Measurements from ENCODE around the gene KBTBD6.
"Not testable (repeated sequence)": the region's sequence is repeated elsewhere in the genome, so short reads cannot be mapped to it uniquely, and the experiment has no call there.

KBTBD6 gene

DNA sequence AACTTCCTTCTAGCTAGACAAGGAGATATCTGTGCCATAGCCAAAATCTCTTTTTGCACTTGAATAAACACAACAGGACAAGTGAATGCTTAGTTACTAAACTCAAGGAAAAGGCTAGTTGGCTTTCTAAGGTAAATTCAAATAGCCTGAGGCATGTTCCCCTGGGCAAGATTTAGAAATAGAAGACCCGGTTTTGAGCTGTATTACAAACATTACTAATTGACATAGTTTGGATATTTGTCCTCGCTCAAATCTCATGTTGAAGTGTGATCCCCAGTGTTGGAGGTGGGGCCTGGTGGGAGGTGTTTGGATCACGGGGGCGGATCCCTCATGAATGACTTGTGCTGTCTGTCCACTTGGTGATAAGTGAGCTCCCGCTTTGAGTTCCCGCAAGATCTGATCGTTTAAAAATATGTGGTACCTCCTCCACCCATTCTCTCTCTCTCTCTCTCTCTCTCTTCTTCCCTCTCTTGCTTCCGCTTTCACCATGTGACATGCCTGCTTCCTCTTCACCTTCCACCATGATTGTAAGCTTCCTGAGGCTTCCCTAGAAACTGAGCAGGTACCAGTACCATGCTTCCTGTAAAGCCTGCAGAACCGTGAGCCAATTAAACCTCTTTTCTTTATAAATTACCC is 3.9 kb upstream of the KBTBD6 start:
- no peak for DNase-seq

DNA sequence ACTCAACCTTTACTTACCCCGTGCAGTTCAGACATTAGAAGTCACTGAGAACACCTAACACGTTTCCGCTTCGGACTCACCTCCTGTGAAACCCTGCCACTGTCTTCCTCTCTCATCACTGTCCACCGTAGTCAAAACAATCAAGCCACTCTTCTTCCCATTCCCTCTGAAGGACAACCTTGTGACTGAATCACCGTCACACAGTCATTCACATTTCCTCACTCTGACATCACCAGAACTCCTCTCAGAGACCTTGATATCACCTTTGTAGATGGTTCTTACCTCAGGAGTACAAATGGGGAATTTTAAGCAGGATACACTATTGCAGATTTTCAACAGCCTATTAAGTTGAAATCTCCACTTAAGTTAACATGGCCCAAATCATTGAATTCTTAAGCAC is 1.3 kb upstream of the KBTBD6 start:
- DNase-seq: no peak

DNA sequence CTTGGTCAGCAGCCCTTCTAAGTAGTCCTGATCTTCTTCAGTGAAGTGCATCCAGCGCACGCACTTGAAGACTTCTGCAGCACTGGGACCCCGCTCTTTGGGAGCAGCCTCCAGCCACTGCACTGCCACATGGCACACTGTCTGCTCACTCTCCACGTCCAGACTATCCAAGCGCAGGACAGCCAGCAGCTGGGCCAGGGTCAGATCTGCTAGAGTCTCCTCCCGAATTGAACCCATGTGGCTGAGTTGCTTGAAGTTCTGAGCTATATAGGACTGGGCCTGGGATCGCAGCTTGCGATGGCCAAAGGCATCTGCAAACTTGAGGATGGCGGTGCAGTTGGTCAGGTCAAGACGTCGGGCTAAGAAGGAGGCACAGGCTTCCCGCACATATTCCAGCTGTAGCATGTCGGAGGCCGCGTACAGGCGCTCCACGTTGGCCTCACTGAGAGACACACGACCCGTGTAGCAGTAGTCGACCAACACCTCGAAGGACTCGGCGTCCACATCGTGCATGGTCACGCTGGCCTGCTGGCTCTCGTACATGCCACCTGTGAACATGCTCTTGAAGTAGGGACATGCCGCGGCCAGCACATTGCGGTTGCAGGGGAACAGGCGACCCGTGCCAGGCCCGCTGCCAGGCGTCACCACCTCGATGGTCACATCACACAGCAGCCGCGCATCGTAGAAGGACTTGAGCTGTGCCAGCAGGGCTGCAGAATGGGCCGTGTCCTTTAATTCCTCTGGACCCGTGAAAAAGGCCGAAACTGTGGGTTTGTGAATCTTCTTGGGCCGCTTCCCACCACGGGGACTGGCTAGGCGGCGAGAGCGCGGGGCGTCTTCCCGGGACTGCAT is 716 bp downstream of the KBTBD6 start:
- not testable (repeated sequence) for DNase-seq

GRCh38 chr13:41131189-41131588 is 1.4 kb downstream of the KBTBD6 start:
- not testable (repeated sequence) for DNase-seq

GRCh38 chr13:41130356-41130755 is 2.2 kb downstream of the KBTBD6 start:
- DNase-seq: no peak

DNA sequence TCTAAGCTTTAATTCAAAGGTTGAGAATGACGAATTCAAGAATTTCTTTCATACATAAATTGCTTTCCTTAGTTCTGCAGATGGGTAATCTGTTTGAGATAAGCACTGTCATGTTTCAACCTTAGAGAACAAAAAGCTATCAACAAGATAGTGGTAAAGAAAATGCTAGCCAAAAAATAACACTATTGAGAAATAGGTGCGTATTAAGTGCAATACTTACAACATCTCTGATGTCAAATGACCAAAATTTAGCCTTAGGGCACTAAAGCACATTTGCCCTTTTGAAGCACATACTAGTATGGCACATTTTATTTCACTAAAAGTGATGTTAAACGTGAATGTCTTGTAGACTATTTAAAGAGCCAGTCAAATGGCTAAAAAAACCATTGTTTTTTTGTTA is 4.9 kb downstream of the KBTBD6 start:
- DNase-seq: no peak

DNA sequence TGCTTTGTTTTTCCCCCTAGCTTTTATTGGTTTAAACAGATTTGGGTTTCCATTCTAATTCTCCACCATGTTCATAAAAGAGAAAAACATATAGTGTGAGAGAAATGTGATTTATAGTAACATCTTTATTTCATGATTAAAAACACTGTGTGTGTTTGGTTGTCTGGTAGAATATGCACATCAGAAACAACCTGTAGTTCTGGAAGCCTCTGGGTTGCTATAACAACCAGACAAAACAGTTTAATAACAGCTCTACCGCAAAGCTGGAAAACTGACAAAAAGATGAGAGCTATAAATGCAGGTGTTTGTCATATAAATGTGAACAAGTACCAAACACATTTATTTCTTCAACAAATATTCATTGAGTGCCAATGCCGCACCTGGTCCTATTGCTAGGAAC is 9.8 kb downstream of the KBTBD6 start:
- DNase-seq: no peak

DNA sequence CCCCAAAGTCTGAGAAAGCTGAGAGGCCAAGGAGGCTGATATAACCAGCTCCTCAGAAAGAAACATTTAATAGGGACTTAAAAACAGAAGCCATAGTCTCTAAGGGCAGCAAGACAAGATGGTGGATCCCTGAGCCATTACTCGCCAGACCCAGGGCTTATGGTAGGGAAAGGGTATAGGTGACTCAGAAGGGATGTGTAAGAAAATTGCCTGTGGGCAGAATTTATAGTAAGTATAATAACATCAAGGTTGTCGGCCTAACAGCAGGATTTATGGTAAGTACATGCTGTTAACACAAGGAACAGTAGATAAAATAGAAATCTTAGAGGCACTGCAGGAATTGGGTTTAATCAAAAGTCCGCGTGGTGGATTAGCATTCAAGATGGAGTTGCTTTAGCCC is 14.7 kb downstream of the KBTBD6 start:
- DNase-seq: no peak

DNA sequence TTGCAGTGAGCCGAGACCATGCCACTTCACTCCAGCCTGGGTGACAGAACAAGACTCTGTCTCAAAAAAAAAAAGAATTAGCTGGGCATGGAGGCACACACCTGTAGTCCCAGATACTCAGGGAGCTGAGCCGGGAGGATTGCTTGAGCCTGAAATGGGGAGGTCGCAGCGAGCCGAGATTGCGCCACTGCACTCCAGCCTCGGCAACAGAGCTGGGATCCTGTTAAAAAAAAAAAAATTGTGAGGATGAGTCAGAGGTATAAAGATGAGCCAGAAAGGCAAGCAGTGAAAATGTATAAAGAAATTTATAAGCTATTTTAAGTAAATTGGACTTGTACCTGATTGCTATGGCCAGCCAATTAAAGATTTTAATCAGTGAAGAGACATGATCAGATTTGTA is 21.1 kb downstream of the KBTBD6 start:
- DNase-seq: no peak

DNA sequence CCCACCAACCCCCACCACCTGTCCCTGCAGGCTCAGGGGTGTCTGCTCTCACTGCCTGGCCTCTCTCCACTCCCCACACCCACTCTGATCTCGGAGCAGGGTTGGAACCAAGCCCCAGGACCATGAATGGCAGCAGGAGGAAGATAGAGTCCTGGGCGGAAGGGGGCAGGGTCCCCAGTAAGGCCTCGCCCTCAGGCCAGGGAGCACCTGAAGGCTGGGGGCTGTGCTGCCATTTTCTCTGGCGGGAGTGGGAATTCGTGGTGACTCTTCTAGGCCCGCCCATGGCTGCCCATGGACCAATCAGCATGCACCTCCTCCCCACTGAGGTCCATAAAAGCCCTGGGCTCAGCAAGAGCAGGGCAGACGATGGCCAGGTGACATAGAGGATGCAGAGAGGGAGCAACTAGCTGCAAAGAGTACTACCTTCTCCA is 25.0 kb downstream of the KBTBD6 start:
- no peak for DNase-seq

DNA sequence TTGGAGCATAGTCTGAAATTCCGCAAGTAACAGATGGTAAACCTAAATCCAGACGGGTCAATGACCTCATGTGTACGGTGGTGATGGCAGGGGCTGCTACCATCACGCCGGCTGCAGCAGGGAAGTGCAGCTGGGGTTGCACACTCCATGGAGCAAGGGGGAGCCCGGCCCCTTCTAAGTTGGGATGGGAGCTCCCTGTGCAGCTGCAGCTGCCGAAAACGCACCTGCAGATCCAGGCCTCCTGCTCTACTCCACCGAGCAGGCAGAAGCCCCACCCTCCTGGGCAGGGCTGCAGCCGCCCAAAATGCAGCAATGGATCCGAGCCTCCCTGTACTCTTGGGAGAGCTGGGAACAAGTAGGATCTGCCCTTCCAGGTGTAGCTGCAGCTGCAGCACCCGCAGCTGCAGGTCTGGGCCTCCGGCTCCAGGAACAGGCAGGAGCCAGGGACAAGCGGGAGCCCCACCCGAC is 25.5 kb downstream of the KBTBD6 start:
- DNase-seq: no peak

DNA sequence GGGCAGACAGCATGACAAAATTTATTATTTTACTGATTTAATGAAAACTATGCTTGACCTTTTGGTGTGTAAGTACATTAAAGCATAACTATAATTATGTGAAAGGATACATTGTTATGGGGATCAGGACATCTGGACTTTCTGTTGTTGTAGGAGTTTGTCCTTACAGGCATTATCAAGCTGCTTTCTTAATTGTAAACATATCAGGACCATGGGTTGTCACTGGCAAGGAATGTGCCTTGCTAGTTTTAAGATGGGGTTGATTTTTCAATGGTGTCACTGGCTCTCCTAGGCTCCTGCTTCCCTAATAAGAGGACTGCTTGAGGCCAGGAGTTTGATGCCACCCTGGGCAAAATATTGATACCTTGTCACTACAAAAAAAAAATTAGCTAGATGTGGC is 32.6 kb downstream of the KBTBD6 start:
- no peak for DNase-seq

GRCh38 chr13:41098761-41099160 is 33.8 kb downstream of the KBTBD6 start:
- no peak for DNase-seq

DNA sequence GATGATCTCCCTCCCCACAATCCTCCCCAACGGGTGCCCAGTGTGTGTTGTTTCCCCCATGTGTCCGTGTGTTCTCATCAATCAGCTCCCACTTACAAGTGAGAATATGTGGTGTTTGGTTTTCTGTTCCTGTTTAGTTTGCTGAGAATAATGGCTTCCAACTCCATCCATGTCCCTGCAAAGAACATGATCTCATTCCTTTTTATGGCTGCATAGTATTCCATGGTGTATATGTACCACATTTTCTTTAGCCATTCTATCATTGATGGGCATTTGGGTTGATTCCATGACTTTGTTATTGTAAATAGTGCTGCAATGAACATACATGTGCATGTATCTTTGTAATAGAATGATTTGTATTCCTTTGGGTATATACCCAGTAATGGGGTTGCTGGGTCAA is 36.9 kb downstream of the KBTBD6 start:
- DNase-seq: not testable (repeated sequence)

GRCh38 chr13:41085961-41086585 is 46.5 kb downstream of the KBTBD6 start:
- no peak for DNase-seq

DNA sequence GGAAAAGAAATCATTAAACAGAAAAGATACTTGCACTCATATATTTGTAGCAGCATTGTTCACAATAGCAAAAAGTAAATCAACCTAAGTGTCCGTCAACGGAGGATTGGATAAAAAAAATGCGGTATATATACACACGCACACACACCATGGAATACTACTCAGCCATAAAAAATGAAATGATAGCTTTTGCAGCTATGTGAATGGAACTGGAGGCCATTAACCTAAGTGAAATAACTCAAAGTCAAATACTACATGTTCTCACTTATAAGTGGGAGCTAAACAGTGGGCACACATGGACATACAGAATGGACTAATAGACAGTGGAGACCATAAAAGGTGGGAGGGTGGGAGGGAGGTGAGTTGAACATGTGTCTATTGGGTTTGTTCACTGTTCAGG is 52.9 kb downstream of the KBTBD6 start:
- no peak for DNase-seq

All from fibroblast of skin of abdomen (primary cell).